NCI-H510A treated with DMSO at 0.1 percent for 48 hours (cell line): ENCODE data around the gene DNAJC8.

ENCODE experiments used
- DNase-seq: peaks from one replicate; lab custom pipeline; 2025; lab: John Stamatoyannopoulos, UW

DNAJC8 gene

GRCh38 chr1:28249013-28249865 lies 16.4 kb upstream of the DNAJC8 start:
- peak; percentile 80 for DNase-seq

GRCh38 chr1:28248273-28249012 lies 15.6 kb upstream of the DNAJC8 start:
- peak; percentile 89 for DNase-seq

GRCh38 chr1:28247612-28248272 lies 14.9 kb upstream of the DNAJC8 start:
- no peak for DNase-seq

- peak; percentile 71 for DNase-seq
Measured at GRCh38 chr1:28246427-28246832, 13.6 kb upstream of the DNAJC8 start.

GRCh38 chr1:28244549-28245251 lies 11.9 kb upstream of the DNAJC8 start:
- no peak for DNase-seq

- DNase-seq, result no peak
Measured at GRCh38 chr1:28243685-28244311, 11.0 kb upstream of the DNAJC8 start.

- no peak for DNase-seq
Measured at GRCh38 chr1:28241638-28242241, 8.9 kb upstream of the DNAJC8 start.

GRCh38 chr1:28240024-28240423 lies 7.2 kb upstream of the DNAJC8 start:
- no peak for DNase-seq

GRCh38 chr1:28239004-28239403 lies 6.2 kb upstream of the DNAJC8 start:
- DNase-seq, result no peak

- DNase-seq, result no peak
Measured at GRCh38 chr1:28236656-28237322, 4.0 kb upstream of the DNAJC8 start.

- DNase-seq, result peak; percentile 100
Measured at GRCh38 chr1:28235755-28236655, 3.2 kb upstream of the DNAJC8 start, which contains the start of gene ATP5IF1. Gene ATP5IF1 (plus strand): TSS chr1:28236124. CDS start chr1:28236184, 60 bp downstream.

- no peak for DNase-seq
Measured at GRCh38 chr1:28233264-28233606, 406 bp upstream of the DNAJC8 start.

- no peak for DNase-seq
Measured at GRCh38 chr1:28229996-28230395, 2.8 kb downstream of the DNAJC8 start.

GRCh38 chr1:28229089-28229488 lies 3.7 kb downstream of the DNAJC8 start:
- DNase-seq, result no peak

- no peak for DNase-seq
Measured at GRCh38 chr1:28213315-28213714, 19.5 kb downstream of the DNAJC8 start.

- DNase-seq, result no peak
Measured at GRCh38 chr1:28209700-28210099, 23.1 kb downstream of the DNAJC8 start.

GRCh38 chr1:28208818-28209441 lies 23.9 kb downstream of the DNAJC8 start:
- DNase-seq, result peak; percentile 79

- DNase-seq, result no peak
Measured at GRCh38 chr1:28205243-28205642, 27.6 kb downstream of the DNAJC8 start.

GRCh38 chr1:28200234-28200873 lies 32.5 kb downstream of the DNAJC8 start:
- no peak for DNase-seq
